Measurements from ENCODE around the gene PDK2.

DNA sequence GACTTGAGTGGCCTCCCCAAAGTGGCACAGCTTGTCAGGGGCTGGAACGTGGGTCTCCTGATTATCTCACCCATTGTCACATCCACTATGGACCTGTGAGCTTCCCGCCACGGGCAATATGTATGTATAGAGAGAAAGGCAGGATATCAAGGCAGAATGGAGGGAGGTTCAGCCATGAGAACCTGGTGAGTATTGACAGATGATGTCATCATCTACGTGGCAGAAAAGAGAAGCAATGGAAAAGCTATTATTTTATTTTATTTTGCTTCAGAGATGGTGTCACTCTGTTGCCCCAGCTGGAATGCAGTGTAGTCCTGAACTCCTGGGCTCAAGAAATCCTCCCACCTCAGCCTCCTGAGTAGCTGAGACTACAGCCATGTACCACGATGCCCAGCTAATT, 13.4 kb upstream of the PDK2 start:
- no peak for TF ChIP-seq EZH2phosphoT487 (IDR thresholded peaks at IDR 0.05; ENCODE audit: borderline replicate concordance, low read length)
- TF ChIP-seq, protein P1, sequence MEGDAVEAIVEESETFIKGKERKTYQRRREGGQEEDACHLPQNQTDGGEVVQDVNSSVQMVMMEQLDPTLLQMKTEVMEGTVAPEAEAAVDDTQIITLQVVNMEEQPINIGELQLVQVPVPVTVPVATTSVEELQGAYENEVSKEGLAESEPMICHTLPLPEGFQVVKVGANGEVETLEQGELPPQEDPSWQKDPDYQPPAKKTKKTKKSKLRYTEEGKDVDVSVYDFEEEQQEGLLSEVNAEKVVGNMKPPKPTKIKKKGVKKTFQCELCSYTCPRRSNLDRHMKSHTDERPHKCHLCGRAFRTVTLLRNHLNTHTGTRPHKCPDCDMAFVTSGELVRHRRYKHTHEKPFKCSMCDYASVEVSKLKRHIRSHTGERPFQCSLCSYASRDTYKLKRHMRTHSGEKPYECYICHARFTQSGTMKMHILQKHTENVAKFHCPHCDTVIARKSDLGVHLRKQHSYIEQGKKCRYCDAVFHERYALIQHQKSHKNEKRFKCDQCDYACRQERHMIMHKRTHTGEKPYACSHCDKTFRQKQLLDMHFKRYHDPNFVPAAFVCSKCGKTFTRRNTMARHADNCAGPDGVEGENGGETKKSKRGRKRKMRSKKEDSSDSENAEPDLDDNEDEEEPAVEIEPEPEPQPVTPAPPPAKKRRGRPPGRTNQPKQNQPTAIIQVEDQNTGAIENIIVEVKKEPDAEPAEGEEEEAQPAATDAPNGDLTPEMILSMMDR (conservative IDR thresholded peaks at IDR 0.05; ENCODE audit: low read depth, low read length), result no peak
